ENCODE measurements around the gene SLC5A10.

The SLC5A10 gene

DNA sequence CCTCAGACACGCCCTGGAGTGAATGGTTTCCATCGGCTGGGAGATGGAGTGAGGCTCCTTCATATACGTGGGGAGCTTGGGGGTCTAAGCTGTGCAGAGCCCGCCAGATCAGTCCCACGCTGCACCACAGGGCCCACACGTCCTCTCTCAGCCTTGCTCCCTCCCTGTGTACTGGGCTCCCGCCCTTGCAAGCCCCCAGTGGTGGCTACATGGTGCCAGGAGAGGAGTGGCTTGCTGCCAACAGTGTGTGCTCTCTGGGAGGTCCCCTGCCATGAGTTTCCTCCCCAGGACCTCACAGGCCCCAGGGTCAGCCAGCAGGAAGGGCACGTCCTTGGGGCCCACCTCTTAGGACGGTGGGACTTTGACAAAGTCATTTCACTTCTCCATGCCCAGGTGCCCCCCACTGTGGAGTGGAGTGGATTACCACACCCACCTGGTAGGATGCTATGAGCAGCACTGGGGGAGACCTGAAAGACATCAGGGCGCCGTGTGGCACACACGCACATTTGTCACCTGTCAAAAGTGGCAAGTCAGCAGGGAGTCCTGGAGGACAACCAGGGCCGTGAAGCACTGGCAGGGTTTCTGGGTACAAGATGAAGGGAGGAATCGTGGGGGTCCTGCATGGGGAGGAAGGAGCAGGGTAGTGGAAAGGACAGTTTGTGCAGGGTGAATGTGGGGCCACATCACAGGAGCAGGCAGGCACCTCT, 13.7 kb downstream of the SLC5A10 start:
- DNase-seq = no peak

DNA sequence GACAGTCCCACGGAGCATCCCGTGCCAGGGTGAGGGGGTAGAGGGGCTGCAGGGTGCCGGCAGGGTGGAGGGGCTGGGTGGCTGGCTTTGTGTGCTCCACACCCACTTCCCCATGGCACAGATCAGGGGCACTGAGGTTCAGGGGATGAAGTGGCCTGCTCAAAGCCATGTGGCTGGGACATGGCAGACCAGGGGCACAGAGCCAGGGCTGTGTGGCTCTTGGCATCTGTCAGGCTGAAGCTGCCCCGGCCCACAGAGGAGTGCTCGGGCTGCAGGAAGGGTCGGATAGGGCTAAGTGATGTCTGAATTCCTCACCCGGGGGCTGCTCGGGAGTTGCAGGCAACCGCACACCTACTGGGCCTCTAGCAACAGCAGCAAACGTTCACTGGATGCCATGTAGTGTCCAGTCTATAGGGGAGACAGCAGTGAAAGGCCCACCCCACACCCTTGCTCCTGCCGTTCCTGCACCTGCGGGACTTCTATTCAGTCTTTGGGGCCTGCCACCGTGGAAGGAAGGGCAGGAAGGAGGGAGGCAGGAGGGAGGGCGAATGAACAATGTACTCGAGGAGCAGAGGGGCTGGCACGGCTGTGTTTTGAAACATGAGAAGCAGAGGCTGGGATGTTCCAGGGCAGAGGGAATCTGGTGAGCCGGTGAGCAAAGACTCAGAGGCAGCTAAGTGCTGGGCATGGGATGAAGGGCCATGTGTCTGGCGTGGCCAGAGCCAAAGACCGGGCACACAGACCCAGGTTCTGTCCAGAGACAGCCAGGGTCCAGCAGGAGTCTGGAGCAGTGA, 15.1 kb downstream of the SLC5A10 start:
- DNase-seq = no peak

DNA sequence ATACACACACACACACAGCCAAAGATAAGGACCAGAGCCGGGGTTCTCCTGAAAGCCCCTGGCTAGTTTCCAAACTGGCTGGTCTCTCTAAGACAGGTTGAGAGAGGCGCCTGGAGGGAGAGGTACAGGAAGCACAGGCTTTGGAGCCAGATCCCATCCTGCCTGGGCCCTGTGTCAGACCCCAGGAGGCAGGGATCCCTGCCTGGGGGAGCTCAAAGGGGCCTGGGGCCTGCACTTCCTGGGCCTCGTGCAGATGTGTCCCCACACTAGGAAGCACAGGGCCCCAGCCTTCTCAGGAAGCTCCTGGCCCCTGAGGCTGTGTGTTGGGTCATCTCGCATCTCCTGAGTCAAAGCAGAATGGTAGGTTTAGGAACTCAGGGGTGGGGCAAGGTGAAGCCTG, 16.0 kb downstream of the SLC5A10 start:
- no peak for DNase-seq

DNA sequence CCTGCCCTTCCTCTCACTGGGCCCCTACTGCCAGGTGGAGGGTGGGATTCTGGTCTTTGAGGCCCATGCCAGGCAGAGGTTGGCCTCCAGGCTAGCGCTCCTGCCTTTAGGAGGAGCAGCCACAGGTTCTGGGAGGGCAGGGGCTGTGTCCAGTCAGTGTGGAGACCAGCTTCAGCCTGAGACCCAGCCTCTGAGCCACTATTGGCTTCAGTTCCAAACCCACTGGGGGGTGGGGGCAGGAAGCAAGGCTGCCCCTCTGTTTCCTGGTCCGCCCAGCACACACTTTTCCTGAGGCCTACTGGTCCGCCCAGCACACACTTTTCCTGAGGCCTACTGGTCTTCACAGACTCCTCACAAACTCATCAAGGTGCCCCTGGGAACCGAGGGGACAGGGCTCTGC, 16.4 kb downstream of the SLC5A10 start:
- no peak for DNase-seq

DNA sequence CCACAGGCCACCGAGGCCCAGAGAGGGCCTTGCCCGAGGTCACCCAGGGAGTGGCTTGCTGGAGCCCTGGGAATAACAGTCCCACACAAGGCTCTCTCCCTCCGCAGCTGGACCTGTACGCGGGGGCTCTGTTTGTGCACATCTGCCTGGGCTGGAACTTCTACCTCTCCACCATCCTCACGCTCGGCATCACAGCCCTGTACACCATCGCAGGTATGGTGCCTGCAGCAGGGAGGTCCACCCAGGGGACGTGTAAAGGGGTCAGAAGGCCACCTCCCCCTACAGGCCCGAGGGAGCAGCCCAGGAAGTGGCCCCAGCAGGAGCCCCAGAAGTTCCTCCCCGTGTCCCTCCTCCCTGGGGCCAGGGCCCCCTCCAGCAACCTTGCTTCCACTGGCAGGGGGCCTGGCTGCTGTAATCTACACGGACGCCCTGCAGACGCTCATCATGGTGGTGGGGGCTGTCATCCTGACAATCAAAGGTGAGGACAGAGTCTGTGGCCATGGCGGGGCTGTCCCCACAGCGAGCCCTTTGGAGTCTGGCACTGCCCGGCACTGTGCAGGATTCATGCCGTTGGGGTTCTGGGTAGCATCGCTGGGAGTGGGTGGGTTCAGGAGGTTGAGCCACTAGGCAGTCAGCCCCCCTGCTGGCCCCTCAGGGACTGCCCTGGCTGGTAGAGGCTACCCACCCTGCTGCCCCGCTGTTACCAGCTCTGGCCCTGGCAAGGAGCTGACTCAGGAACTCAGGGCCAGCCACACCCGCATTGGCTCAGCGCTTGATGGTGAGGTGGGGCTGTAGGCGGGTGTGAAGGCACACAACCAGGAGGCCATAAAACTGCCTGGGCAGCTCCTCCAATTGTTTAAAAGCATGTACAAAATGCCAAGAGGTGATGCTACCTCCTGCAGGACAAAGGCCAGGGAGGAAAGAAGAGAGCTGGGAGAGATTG, 17.3 kb downstream of the SLC5A10 start:
- DNase-seq = no peak

DNA sequence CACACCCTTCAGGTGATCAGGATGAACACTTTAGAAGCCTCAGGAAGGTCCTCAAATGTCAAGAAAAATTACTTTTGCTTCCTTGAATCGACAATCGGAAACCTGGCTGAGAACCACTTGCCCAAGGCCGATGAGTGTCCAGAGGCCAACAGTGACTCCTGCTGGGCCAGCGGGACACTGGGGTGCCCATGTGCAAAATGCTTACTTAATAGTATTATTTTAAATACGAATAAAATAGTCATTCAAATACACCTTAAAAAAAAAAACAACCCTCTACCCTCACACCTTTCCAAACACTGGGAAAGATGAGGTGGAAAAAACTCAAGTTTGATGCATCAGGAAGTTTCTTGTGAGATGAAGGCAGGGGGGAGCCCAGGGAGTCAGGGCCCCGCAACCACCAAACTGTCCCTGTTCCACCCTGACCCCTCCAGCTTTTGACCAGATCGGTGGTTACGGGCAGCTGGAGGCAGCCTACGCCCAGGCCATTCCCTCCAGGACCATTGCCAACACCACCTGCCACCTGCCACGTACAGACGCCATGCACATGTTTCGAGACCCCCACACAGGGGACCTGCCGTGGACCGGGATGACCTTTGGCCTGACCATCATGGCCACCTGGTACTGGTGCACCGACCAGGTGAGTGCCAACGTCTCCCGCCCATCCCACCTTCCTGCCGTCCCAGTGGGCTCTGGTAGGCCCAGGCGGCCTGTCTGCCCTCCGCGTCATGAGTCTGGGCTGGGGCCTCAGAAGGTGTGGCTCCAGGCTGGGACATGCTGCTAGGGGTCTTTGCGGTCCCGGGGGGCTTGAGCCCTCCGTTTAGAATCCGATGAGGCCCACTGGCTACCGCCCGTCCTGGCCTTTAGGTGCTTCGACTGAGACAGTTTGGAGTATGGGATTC, 18.9 kb downstream of the SLC5A10 start:
- DNase-seq = no peak

DNA sequence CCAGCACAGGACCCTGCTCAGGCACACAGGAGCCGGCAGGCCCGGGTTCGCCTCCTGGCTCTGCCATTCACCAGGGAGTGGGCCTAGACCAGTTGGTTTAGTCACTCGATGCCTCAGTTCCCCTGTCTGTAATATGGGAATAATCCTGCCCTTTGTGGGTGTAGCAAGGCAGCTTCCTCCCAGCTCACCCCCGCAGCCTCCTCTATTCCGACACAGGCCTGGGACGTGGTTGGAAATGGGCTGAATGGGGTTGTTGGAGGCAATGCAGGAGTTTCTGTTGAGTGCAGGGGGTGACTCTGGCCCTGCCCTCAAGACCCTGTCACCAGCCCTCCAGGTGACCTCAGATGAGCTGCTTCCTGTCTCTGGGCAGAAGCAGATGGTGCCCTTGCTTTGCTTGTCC, 19.8 kb downstream of the SLC5A10 start:
- DNase-seq = no peak

DNA sequence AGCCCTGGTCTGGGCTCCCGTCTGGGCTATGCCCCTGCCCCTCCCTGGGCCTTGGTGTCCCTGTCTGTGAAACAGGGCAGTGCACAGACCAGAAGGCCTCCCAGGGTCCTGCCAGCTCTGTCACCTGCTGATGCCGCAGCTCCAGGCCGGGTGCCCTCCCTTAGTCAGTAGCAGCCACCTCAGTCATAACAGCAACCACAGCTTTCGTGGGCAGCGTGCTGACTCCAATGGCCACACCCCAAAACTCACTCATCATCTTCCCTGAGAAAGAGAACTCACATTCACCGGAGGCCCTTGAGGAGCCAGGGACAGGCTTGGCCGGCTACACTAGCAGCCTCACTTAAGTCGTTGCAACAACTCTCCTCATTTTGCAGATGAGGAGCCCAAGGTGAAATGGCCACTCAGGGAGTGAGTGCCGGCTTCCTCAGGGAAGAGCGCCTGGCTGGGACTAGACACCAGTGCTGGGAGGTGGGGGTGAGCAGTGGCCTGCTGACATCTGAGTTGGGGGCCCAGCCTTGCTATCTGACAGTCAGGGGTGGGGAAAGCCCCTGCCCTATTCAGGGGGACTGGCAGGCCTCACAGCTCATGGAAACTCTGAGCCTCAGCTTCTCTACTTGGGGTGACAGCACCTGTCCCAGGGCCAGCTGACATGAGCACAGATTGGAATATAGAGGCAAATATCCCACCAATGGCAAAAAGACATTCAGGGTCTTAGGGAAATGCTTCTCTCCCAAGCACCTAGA, 22.6 kb downstream of the SLC5A10 start:
- DNase-seq = no peak

DNA sequence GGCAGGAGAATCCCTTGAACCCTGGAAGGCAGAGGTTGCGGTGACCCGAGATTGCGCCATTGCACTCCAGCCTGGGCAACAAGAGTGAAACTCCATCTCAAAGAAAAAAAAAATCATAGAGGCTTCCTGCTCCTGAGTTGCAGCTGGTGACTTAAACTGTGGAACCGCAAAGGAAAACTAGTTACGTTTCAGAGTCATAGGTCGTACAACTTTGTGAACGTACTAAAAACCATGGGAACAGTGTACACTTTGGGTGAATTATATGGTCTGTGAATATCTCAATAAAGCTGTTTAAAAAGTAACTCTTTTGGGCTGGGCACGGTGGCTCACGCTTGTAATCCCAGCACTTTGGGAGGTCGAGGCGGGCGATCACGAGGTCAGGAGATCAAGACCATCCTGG, 23.6 kb downstream of the SLC5A10 start:
- no peak for DNase-seq

DNA sequence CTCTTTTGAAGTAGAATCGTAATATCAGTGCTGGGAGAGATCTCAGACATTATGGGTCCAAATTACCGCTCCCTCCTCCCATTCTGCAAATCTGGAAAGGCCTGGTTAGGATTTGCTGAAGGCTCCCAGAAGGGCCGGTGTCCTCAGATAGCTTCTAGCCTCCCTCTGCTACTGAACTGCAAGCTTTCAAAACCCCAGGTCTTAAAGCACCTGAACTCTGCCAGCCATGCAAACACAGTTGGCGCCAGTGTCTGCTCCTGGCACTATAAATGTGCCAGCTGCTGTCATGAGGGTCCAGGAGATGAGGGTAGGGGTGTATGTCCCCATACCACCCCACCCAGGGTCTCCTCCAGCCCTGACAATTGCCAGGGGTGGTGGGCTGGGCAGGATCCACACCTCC, 24.2 kb downstream of the SLC5A10 start:
- DNase-seq = no peak

DNA sequence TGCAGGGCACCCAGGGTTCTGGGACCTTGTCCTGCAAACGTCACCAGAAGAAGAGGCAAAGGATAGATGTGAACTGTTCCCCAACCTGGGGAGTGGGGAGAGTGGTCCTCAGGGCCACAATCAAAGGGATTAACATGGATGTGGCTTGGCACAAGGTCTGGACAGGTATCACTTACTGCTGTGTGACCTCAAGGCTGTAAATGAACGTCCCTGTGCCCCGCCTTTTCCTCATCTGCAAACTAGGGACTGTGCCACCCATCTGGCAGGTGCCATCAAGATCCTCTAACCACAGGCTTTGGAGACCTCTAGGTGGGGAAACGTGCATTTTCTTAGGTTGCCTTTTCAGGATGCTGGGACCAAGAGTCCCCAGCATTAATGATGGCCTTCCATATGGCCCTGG, 25.1 kb downstream of the SLC5A10 start:
- no peak for DNase-seq

DNA sequence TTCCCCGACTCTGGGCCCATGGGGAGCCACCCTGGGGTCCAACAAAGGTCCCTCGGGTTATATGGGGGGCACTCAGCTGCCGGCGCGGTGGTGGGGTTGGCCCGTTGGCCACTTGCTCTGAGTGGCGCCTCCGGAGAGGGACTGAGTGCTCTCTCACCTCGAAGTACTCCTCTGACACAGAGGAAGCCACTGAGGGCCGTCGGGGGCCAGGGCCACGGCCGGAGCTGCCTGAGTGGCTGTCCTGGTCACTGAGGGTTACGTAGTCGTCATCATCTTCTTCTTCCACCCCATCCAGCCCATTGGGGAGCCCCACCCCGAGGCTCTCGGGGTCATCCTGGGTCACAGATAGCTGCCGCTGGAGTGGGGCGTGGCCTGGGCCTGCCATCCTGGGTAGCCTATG, 25.7 kb downstream of the SLC5A10 start:
- no peak for DNase-seq

DNA sequence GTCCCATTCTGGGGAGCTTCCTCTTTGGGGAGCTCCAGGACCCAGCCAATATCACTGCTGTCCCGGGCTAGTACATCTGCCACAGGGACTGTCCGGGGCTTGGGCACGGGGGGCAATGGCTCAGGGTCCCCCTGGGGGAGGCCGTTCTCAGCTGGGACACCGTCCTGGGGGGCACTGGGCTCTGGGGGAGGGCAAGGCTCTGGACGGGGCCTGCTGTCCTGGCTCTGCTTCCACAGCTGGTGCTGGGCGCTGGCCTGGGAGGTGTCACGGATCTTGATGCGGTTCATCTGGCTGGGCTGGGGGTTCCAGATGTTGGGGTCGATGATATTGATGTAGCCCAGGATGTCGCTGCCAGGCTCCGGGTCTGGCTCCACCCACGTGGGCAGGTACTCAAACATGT, 26.1 kb downstream of the SLC5A10 start:
- DNase-seq = no peak

DNA sequence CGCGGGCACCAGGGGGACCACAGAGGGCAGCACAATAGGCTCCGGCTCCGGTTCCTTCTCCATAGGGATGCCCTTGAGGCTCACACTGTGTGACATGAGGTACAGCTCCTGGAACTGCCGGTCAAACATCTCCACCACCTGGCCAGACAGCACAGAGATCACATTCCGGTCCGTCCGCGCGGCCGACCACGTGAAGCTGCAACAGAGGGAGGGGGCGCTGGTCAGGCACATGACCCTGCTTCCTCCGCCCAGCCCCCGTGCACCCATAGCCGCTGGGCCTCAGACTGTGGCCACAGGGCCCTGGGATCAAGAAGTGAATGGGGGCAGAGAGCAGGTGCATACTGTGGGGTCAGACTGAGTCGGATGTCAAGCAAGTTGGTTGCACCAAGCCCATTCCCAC, 26.7 kb downstream of the SLC5A10 start:
- DNase-seq = no peak

DNA sequence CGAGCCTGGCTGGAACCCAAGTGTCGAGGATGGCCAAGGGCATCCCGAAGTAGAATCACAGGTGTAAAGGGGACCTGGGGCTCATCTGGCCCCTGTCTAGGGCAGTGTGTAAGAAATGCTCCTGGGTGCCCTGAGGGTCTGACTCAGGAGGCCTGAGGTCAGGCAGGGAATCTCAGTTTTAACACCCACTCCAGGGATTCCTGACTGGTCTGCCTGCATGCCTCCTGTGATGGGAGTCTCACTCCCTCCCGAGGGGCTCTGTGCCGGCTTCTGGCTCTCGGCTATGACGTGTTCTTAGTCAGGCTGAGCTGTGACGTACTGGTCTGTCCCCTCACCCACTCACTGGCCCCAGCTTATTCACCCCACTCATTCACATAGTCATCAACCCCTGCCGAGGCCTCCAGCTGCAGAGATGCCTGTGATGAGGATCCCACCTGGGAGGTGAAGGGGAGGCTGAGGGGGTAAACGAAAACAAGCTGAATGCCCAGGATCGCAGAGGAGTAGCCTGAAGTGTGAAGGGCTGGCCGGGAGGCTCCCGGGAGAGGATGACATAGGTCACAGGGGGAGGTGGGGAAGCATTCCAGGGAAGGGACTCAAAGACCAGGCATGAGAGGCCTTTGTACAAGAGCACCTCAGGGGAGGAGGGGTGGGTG, 28.8 kb downstream of the SLC5A10 start:
- DNase-seq = no peak

DNA sequence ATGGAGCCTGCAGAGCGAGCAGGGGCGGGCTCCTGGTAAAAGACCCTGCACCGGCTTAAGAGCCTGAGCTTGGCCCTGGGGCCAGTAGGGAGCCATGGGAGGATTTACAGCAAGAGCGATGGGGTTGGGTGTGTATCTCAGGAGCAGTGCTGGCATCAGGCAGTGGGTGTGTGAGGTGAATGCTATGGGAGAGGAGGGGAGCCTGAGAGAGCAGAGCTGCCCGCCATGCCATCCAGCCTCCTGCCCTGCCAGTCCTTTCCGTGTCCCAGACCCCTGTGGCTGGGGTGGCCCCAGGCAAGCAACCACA, 29.3 kb downstream of the SLC5A10 start:
- DNase-seq = no peak

DNA sequence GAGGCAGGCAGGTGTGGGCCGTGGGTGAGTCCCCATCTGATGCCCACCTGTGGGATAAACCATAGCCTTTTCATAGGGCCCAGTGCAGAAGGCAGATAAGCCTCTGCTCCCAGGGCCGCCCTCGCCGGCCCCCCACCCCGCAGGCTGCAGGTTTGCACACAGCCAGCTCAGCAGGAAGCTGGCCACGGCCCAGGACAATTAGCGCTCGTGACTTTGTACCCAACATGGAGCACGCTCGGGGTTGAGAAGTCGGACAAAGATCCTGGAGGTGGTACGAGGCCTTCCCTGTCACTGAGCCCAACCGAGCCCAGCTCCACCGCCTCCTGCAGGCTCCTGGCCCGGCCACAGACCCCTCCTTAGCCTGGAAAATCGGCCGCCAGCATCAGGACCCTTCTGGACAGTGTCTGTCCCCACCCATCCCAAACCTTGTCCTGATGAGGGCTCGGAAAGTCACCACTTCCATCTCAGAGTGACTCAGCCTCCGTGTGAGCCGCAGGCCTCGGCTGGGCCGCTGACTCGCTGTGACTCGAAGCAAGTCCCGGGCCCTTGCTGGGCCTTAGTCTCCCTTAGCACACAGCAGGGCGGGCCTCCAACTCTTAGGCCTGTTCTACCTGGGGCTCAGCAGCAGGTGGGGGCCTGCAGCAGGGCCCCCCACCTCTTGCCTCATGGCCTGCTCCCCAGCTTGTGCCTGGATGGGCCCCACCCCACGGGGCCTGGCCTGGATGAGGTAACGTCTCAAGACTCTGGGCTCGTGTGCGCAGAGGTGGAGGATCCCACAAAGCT, 29.9 kb downstream of the SLC5A10 start:
- DNase-seq = no peak

DNA sequence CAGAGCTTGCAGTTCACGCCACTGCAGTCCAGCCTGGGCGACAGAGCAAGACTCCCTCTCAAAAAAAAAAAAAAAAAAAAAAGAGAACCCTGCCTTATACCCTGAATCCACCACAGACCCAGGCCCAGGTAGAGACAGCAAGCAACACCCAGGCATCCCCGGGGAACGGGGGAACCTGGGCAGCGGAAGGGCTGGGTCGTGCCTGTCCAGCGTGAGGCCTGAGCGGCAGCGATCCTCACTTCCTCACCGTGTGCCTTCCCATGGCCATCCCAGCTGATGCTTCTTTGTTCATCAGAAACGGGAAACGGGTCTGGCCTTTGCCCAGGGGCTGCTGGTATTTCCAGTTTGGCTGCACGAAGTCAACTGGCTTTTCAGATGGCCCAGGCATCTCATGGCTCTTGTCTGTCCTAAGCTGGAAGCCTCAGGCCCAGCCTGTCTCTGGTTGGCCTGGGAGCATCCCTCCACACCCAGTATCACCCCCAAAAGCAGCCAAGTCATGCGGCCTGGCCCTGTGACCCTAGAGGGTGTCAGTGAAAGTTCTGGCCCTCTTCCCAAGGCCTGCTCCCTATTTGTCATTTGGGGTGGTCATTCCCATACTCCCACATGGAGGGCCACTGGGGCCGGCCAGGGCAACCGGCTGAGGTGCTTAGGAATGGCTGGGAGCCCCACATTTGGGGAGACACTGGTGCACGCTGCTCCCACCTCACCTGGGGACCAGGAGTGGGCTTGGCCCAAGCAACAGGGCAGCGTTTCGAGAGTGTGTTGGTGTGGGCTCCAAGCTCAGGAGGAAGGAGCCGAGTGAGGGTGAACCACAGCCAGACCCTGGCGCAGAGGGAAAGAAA, 32.5 kb downstream of the SLC5A10 start:
- no peak for DNase-seq

DNA sequence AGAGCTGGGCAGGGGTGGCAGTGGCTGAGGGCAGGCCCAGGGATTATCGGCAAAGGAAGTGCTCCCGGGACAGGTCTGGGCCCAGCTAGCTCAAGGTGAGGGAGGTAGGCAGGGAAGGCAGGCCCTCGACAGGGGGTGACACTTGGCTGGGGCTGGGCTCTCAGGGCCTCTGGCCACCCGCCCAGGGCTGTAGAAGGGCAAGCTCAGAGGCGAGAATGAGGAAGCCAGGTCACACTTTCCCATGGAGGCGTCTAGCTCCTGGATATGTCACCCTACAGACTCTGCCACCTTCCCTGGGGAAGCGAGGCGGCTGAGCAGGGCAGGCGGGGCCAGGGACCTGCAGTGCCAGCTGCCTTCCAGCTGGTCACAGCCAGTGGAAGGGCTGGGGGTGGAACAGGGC, 33.5 kb downstream of the SLC5A10 start:
- DNase-seq = no peak
